GM12891 (cell line): ENCODE results near the gene NCOR2.

Experiments
- PAX5 ChIP-seq: IDR thresholded peaks from 2 replicates; pipeline ENCODE4 v1.6.1; 2011; ENCODE audit warnings: low read length, moderate library complexity, mild to moderate bottlenecking; ENCODE audit not compliant: insufficient read depth, severe bottlenecking
- POLR2A ChIP-seq: IDR thresholded peaks from 2 replicates; pipeline ENCODE4 v1.6.1; 2011; ENCODE audit warnings: low read depth, low read length, control low read depth
- POLR2AphosphoS5 ChIP-seq: IDR thresholded peaks from 2 replicates; pipeline ENCODE4 v1.6.1; 2011; ENCODE audit warnings: low read depth, low read length, control low read depth
- SPI1 ChIP-seq: IDR thresholded peaks from 2 replicates; pipeline ENCODE4 v1.6.1; 2011; ENCODE audit warnings: low read depth, low read length, control low read depth
- TAF1 ChIP-seq: IDR thresholded peaks from 2 replicates; pipeline ENCODE4 v1.6.1; 2011; ENCODE audit warnings: low read depth, low read length, control low read depth

DNA sequence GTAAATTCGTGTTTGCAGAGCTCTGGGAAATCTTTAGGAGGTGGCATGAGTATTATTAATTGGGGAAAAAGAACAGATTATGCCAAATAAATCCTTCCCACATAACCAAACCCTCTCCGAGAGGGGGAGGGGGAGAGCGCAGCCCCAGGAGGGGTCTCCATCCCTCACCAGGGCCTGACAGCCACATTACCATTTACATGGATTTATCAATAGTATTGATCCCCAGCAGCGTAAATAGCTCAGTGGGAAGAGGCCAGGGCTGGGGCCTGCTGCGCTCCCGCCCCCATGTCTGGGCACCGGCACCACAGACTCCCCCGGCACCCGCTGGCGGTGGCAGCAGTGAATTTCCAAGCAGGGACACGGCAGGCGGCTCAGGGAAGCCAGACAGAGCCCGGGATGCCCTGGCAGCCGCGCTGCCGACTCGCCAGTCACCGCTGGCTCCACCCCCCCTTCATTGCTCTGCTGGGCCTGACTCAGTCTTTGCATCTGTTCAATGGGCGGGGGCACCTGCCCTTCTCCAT is 2.4 kb downstream of the NCOR2 start:
- TF ChIP-seq POLR2A (no peak), POLR2AphosphoS5 (no peak), SPI1 (no peak), TAF1 (no peak), PAX5 (no peak)
